Vagina (tissue), 2 donors: ENCODE results near the gene ERGIC1. TPM values are rescaled to one million over a fixed set of nuclear protein-coding genes. Genes with fewer than 3 reads are reported as not detected.
"Not testable (repeated sequence)": the region's sequence is repeated elsewhere in the genome, so short reads cannot be mapped to it uniquely, and the experiment has no call there.

Experiments
- DNase-seq, 2 donors: peaks; one replicate each; pipeline ENCODE4 v3.0.0-alpha.2; 2017; ENCODE audit errors: extremely low spot score in 2 of 2
- H3K27ac ChIP-seq: fragments of 200-600 bp; sonication (generic); one replicate; pipeline ENCODE4 v1.5.1; 2019
- H3K27me3 ChIP-seq: fragments of 200-600 bp; sonication (generic); one replicate; pipeline ENCODE4 v1.5.1; 2019
- H3K36me3 ChIP-seq, 2 donors: fragments of 200-600 bp; sonication (generic); one replicate each; pipeline ENCODE4 v1.5.1; 2017 to 2019
- H3K4me1 ChIP-seq: fragments of 200-600 bp; sonication (generic); one replicate; pipeline ENCODE4 v1.5.1; 2019
- H3K4me3 ChIP-seq, 2 donors: fragments of 200-600 bp; sonication (generic); 1 replicate in 1 of 2; 2 replicates in 1 of 2; pipeline ENCODE4 v1.5.1; 2016 to 2019
- H3K9me3 ChIP-seq: fragments of 200-600 bp; sonication (generic); one replicate; pipeline ENCODE4 v1.5.1; 2019
- POLR2A ChIP-seq, 2 donors: fragments of 450-650 bp; IDR thresholded peaks; one replicate each; pipeline ENCODE4 v1.6.1; 2017; ENCODE audit warnings: antibody characterized with exemption in 2 of 2, mild to moderate bottlenecking in 2 of 2, moderate library complexity in 2 of 2
- POLR2AphosphoS5 ChIP-seq, 2 donors: sonication (generic); formaldehyde crosslinking; IDR thresholded peaks; one replicate each; pipeline ENCODE4 v1.9.0; 2017; ENCODE audit warnings: antibody characterized with exemption in 2 of 2, mild to moderate bottlenecking in 2 of 2, low read depth in 1 of 2; ENCODE audit not compliant: insufficient read depth in 1 of 2
- intact Hi-C: fragments of 100-400 bp; cut with DNase I; formaldehyde crosslinking; loops from one replicate; pipeline ENCODE4 v1.15.1; 2023
- total RNA-seq: library from RNA; depleted of rRNA; stranded (reverse); fragments of >200 nt; gene quantifications from one replicate; pipeline ENCODE4 v1.2.3, GENCODE V29; 2016
- TF ChIP-seq, protein P1 (sequence below), 3 experiments: fragments of 450-650 bp in 2 of 3; fragments of 200-600 bp in 1 of 3; sonication (generic) in 1 of 3; IDR thresholded peaks; one replicate each; pipeline ENCODE4 v1.5.1; 2017 to 2019; ENCODE audit warnings: antibody characterized with exemption in 3 of 3, mild to moderate bottlenecking in 2 of 3, moderate library complexity in 2 of 3

Gene ERGIC1
- total RNA-seq, 1 donor from 2014 or later: 97.2 TPM

DNA sequence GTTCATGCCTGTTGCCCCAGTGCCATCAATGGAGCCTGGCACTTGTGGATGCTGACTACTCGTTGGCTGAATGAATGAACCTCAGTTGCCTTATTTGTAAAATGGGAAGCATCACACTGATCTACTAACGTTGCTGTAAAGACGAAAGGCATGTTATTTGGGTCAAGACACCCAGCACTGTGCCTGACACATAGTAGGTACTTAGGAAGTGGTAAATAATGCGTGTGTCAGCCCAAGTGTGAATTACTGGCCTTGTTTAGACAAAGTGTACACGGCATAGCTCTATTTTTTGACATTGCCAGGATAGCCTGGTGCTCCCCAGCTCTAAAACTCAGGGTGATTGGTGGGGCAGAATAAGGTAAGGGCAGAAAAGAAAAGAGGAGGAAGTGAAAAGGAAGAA is 27.4 kb downstream of the ERGIC1 start:
- Histone ChIP-seq H3K4me1 (peaks cover 84% of the 10 kb centered on the region), H3K27ac (peak overlapping the region; percentile 97), H3K9me3 (no peaks in the 10 kb centered on the region), H3K36me3 (no peaks in the 10 kb centered on the region), H3K27me3 (no peaks in the 10 kb centered on the region), H3K4me3 (no peak overlapping the region)
- intact Hi-C loops: no loop called here
- no peak for TF ChIP-seq POLR2AphosphoS5 (IDR thresholded peaks at IDR 0.05; ENCODE audit: insufficient read depth in 1 of 2, low read depth in 1 of 2)
- no peak for DNase-seq

DNA sequence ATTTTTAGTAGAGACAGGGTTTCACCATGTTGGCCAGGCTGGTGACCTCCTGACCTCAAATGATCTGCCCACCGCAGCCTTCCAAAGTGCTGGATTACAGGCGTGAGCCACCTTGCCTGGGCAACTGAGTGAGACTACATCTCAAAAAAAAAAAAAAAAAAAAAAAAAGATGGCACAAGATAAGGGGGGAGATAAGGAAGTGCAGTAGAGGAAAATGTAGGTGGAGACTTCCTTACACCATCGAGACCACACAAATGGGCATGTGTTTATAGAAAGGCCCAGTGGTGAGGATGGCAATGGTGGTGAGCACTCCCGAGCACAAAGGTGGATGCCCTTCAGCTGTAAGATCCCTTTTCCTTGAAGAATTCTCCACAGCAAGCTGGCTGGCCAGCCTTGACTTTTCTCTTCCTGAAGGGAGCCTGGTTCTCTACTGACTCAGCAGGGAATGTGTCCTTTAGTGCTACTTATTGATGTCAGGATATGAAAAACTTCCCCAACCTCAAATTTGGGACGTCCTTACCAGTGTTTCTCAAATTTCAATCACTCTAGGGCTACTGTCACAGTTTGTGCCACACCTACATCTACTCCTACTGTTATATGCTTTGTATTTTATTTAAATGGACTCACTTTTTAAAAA is 28.2 kb downstream of the ERGIC1 start:
- Histone ChIP-seq H3K9me3 (no peaks in the 10 kb centered on the region), H3K27me3 (no peaks in the 10 kb centered on the region), H3K4me3 (no peak overlapping the region), H3K4me1 (peaks cover 84% of the 10 kb centered on the region), H3K27ac (peak overlapping the region; percentile 97), H3K36me3 (no peaks in the 10 kb centered on the region)
- DNase-seq: no peak
- intact Hi-C loops: no loop called here
- TF ChIP-seq, protein P1, sequence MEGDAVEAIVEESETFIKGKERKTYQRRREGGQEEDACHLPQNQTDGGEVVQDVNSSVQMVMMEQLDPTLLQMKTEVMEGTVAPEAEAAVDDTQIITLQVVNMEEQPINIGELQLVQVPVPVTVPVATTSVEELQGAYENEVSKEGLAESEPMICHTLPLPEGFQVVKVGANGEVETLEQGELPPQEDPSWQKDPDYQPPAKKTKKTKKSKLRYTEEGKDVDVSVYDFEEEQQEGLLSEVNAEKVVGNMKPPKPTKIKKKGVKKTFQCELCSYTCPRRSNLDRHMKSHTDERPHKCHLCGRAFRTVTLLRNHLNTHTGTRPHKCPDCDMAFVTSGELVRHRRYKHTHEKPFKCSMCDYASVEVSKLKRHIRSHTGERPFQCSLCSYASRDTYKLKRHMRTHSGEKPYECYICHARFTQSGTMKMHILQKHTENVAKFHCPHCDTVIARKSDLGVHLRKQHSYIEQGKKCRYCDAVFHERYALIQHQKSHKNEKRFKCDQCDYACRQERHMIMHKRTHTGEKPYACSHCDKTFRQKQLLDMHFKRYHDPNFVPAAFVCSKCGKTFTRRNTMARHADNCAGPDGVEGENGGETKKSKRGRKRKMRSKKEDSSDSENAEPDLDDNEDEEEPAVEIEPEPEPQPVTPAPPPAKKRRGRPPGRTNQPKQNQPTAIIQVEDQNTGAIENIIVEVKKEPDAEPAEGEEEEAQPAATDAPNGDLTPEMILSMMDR (IDR thresholded peaks at IDR 0.05): no peak
- TF ChIP-seq POLR2AphosphoS5 (IDR thresholded peaks at IDR 0.05; ENCODE audit: insufficient read depth in 1 of 2, low read depth in 1 of 2): no peak
- TF ChIP-seq POLR2A (IDR thresholded peaks at IDR 0.05): no peak

DNA sequence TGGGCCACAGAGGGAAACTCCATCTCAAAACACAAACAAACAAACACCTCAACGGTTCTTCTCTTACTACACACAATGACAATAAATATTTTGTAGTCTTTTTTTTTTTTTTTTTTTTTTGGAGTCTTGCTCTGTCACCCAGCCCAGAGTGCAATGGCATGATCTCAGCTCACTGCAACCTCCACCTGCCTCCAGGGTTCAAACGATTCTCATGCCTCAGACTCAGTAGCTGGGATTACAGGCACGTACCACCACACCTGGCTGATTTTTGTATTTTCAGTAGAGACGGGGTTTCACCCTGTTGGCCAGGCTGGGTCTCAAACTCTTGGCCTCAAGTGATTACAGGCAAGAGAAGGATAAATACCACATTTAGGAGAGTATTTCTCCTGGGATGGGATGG is 30.1 kb downstream of the ERGIC1 start:
- H3K27me3 ChIP-seq, DNase-seq, H3K36me3 ChIP-seq, H3K4me3 ChIP-seq, H3K9me3 ChIP-seq, intact Hi-C loops: not testable (repeated sequence)
- peak overlapping the region; percentile 97 for H3K27ac ChIP-seq
- peaks cover 83% of the 10 kb centered on the region for H3K4me1 ChIP-seq

DNA sequence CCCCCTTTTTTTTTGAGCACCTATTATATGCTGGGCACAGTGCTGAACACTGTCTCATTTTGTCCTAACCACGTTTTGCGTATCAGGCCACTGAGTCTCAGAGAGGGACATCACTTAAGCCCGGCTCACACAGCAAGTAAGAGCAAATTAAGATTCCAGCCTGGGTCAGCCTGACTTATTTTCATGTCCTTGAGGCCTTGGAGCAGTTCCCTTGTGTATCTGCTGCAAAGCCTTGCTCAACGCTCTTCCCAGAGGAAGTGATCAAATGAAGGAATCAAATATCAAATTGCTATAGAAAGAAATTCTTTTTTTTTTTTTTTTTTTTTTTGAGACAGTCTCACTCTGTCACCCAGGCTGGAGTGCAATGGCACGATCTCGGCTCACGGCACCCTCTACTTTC is 30.7 kb downstream of the ERGIC1 start:
- no peaks in the 10 kb centered on the region for H3K36me3 ChIP-seq
- H3K9me3 ChIP-seq: no peaks in the 10 kb centered on the region
- no peak for DNase-seq
- no peak overlapping the region for H3K4me3 ChIP-seq
- peaks cover 83% of the 10 kb centered on the region for H3K4me1 ChIP-seq
- H3K27me3 ChIP-seq: no peaks in the 10 kb centered on the region
- intact Hi-C loops: no loop called here
- peak overlapping the region; percentile 97 for H3K27ac ChIP-seq
- TF ChIP-seq POLR2AphosphoS5 (IDR thresholded peaks at IDR 0.05; ENCODE audit: insufficient read depth in 1 of 2, low read depth in 1 of 2) (no peak), POLR2A (IDR thresholded peaks at IDR 0.05) (no peak)
- TF ChIP-seq, protein P1 (IDR thresholded peaks at IDR 0.05): no peak

DNA sequence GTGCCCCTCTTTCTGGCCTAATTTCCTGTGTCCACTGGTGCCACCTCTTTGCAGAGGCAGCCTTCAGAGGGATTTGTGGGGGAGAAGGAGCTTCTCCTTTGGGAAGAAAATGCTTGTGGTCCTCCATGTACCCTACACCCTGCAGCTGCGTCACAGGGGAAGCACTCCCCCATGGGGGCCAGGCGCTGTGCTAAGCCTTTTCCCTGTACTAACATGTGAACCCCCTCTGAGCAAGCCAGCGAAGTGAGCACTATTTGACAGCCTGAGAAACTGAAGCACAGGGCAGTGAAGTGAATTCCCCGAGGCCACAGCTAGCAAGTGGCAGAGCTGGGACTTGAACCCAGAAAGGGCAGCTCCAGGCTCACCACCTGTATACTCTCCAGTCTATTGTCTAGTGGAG is 32.3 kb downstream of the ERGIC1 start:
- H3K4me1 ChIP-seq: peaks cover 83% of the 10 kb centered on the region

More for the DNA sequence above, 32.3 kb downstream of the ERGIC1 start:
- peak overlapping the region; percentile 97 for H3K27ac ChIP-seq
- DNase-seq: no peak
- H3K4me3 ChIP-seq: no peak overlapping the region
- no peaks in the 10 kb centered on the region for H3K36me3 ChIP-seq
- H3K27me3 ChIP-seq: no peaks in the 10 kb centered on the region
- TF ChIP-seq POLR2AphosphoS5 (IDR thresholded peaks at IDR 0.05; ENCODE audit: insufficient read depth in 1 of 2, low read depth in 1 of 2): no peak
- TF ChIP-seq, protein P1 (IDR thresholded peaks at IDR 0.05): no peak
- TF ChIP-seq POLR2A (IDR thresholded peaks at IDR 0.05): no peak
- intact Hi-C loops: no loop called here
- H3K9me3 ChIP-seq: no peaks in the 10 kb centered on the region
